Activated CD4-positive, alpha-beta T cell treated with anti-CD3 and anti-CD28 coated beads for 1 hour (primary cell): ENCODE data around the gene WSCD2.
"Not testable (repeated sequence)": the region's sequence is repeated elsewhere in the genome, so short reads cannot be mapped to it uniquely, and the experiment has no call there.

Experiments
- DNase-seq: peaks from one replicate; pipeline ENCODE4 v3.0.0-alpha.2; 2020

Gene WSCD2

GRCh38 chr12:108199106-108199505, 70.0 kb downstream of the WSCD2 start:
- no peak for DNase-seq

- no peak for DNase-seq
Measured at GRCh38 chr12:108201808-108202207, 72.7 kb downstream of the WSCD2 start.

- DNase-seq, result no peak
Measured at GRCh38 chr12:108204117-108204987, 75.3 kb downstream of the WSCD2 start.

GRCh38 chr12:108205864-108206263, 76.8 kb downstream of the WSCD2 start:
- DNase-seq, result no peak

- DNase-seq, result no peak
Measured at GRCh38 chr12:108207791-108208730, 79.0 kb downstream of the WSCD2 start.

- no peak for DNase-seq
Measured at GRCh38 chr12:108210001-108210400, 80.9 kb downstream of the WSCD2 start.

GRCh38 chr12:108211157-108211556, 82.1 kb downstream of the WSCD2 start:
- DNase-seq, result no peak

- DNase-seq, result no peak
Measured at GRCh38 chr12:108213871-108214445, 84.9 kb downstream of the WSCD2 start.

- DNase-seq, result no peak
Measured at GRCh38 chr12:108214486-108214885, 85.4 kb downstream of the WSCD2 start.

GRCh38 chr12:108215458-108215857, 86.4 kb downstream of the WSCD2 start:
- no peak for DNase-seq

GRCh38 chr12:108218921-108219320, 89.8 kb downstream of the WSCD2 start:
- DNase-seq, result no peak

GRCh38 chr12:108225101-108225500, 96.0 kb downstream of the WSCD2 start:
- DNase-seq, result not testable (repeated sequence)

GRCh38 chr12:108226866-108227265, 97.8 kb downstream of the WSCD2 start:
- DNase-seq, result no peak

GRCh38 chr12:108228746-108229145, 99.7 kb downstream of the WSCD2 start:
- no peak for DNase-seq

GRCh38 chr12:108231109-108231905, 102.2 kb downstream of the WSCD2 start:
- no peak for DNase-seq

GRCh38 chr12:108231909-108232434, 102.9 kb downstream of the WSCD2 start:
- no peak for DNase-seq

GRCh38 chr12:108232565-108232964, 103.5 kb downstream of the WSCD2 start:
- DNase-seq, result no peak

GRCh38 chr12:108234158-108234557, 105.1 kb downstream of the WSCD2 start:
- no peak for DNase-seq

- DNase-seq, result no peak
Measured at GRCh38 chr12:108235197-108235984, 106.3 kb downstream of the WSCD2 start.

- DNase-seq, result no peak
Measured at GRCh38 chr12:108235985-108236263, 106.8 kb downstream of the WSCD2 start.

GRCh38 chr12:108236366-108236765, 107.3 kb downstream of the WSCD2 start:
- DNase-seq, result no peak

- no peak for DNase-seq
Measured at GRCh38 chr12:108237272-108237671, 108.2 kb downstream of the WSCD2 start.
